HEK293T (cell line): ENCODE results near the gene PET100.

Experiments used
- FOXA1 ChIP-seq: fragments of 450-650 bp; IDR thresholded peaks from 2 replicates; pipeline ENCODE4 v1.6.1; 2016; ENCODE audit warnings: mild to moderate bottlenecking
- FOXK2 ChIP-seq: fragments of 450-650 bp; IDR thresholded peaks from 2 replicates; pipeline ENCODE4 v1.6.1; 2016; ENCODE audit warnings: mild to moderate bottlenecking
- FOXM1 ChIP-seq: fragments of 450-650 bp; IDR thresholded peaks from 2 replicates; pipeline ENCODE4 v1.6.1; 2017; ENCODE audit warnings: mild to moderate bottlenecking, borderline replicate concordance
- HDGF ChIP-seq: fragments of 450-650 bp; IDR thresholded peaks from 2 replicates; pipeline ENCODE4 v1.6.1; 2017; ENCODE audit warnings: antibody characterized with exemption, borderline replicate concordance
- NFRKB ChIP-seq: fragments of 450-650 bp; IDR thresholded peaks from 2 replicates; pipeline ENCODE4 v1.6.1; 2016; ENCODE audit warnings: mild to moderate bottlenecking, moderate library complexity
- SP1 ChIP-seq: fragments of 450-650 bp; IDR thresholded peaks from 2 replicates; pipeline ENCODE4 v1.6.1; 2017

DNA sequence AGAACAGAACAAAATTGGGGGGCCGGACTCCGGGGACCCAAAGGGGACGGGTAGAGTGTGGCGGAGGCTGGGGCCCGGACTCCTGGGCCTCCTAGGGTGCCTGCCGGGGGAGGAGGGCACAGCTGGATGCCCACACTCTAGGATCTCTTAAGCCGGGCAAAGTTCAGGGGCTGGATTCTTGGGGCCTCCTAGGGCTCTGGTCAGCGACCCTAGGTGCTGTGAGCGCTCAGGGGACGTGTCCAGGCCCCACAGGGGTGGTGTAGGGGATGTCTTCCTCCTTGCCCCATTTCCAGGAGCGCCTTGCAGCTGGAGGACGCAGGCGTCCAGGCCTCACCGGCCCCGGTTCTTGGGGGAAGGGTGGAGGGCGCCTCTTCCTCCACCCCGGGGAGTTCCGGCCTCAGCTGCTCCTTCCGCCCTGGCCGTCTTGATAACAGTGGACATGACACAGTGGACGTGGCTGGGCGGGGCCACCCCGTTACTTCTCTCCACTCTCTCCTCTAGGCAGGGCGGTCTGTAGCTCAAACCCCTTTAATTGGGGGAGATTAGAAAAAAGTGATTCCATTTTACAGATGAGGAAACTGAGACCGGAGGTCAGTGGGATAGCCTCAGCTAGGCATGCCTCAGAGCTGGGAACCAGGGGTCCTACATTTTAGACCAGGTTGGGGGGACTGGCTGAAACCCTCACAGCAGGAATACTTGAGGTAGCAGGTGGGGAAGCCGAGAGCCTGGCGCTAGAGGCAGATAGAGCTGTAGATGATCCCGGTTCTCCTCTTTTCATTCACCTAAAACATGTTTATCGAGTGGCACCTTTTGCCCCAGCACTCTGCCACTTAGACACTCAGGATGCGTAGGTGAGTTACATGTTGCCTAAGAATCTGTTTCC lies 8.0 kb downstream of the PET100 start:
- TF ChIP-seq FOXK2 (no peak), FOXM1 (no peak), NFRKB (no peak), FOXA1 (no peak), HDGF (no peak), SP1 (no peak)
